GM23338 (cell line): ENCODE data around the gene TIMM10. TPM values are rescaled to one million over a fixed set of nuclear protein-coding genes. Genes with fewer than 3 reads are reported as not detected.

ENCODE experiments used
- ATAC-seq: fragments of 200-7000 bp; cut with Tn5 transposase; 3 replicates; pipeline ENCODE4 v1.9.1; 2020
- DNase-seq: peaks from one replicate; pipeline ENCODE4 v3.0.0-alpha.2; 2015; ENCODE audit warnings: low spot score
- H2AFZ ChIP-seq: fragments of 200-600 bp; sonication (generic); 2 replicates; pipeline ENCODE4 v1.8.0; 2016; ENCODE audit warnings: antibody characterized with exemption, mild to moderate bottlenecking, moderate library complexity
- H3F3A ChIP-seq: fragments of 200-600 bp; sonication (generic); replicated peaks from 2 replicates; pipeline ENCODE4 v1.8.0; 2017; ENCODE audit warnings: antibody characterized with exemption, mixed run types, low read depth
- H3K27ac ChIP-seq: fragments of 200-600 bp; sonication (generic); 2 replicates; pipeline ENCODE4 v1.6.1; 2016; ENCODE audit warnings: low read depth
- H3K27me3 ChIP-seq: fragments of 200-600 bp; sonication (generic); 2 replicates; pipeline ENCODE4 v1.8.0; 2016; ENCODE audit warnings: mild to moderate bottlenecking, mixed run types, moderate library complexity; ENCODE audit not compliant: insufficient read depth
- H3K36me3 ChIP-seq: fragments of 200-600 bp; sonication (generic); 2 replicates; pipeline ENCODE4 v1.8.0; 2016; ENCODE audit warnings: mild to moderate bottlenecking; ENCODE audit not compliant: insufficient read depth
- H3K4me1 ChIP-seq: fragments of 200-600 bp; sonication (generic); 2 replicates; pipeline ENCODE4 v1.8.0; 2016; ENCODE audit warnings: mild to moderate bottlenecking, moderate library complexity; ENCODE audit not compliant: insufficient read depth
- H3K4me2 ChIP-seq: fragments of 200-600 bp; sonication (generic); 2 replicates; pipeline ENCODE4 v1.7.1; 2017; ENCODE audit warnings: mixed run types
- H3K4me3 ChIP-seq: fragments of 200-600 bp; sonication (generic); 2 replicates; pipeline ENCODE4 v1.6.1; 2016; ENCODE audit warnings: mixed run types
- H3K79me2 ChIP-seq: fragments of 200-600 bp; sonication (generic); replicated peaks from 2 replicates; pipeline ENCODE4 v1.8.0; 2017; ENCODE audit warnings: mild to moderate bottlenecking; ENCODE audit not compliant: insufficient read depth
- H3K9me2 ChIP-seq: fragments of 200-600 bp; sonication (generic); 2 replicates; pipeline ENCODE4 v1.8.0; 2017; ENCODE audit not compliant: insufficient read depth
- H4K20me1 ChIP-seq: fragments of 200-600 bp; sonication (generic); replicated peaks from 2 replicates; pipeline ENCODE4 v1.8.0; 2017; ENCODE audit warnings: mild to moderate bottlenecking; ENCODE audit not compliant: insufficient read depth
- H3K27ac Mint-ChIP-seq: 2 replicates; pipeline ENCODE4 v1.8.0; 2020; ENCODE audit warnings: inconsistent platforms, mild to moderate bottlenecking, moderate library complexity, mixed read lengths
- H3K27me3 Mint-ChIP-seq: 3 replicates; pipeline ENCODE4 v1.8.0; 2022; ENCODE audit warnings: low read depth, mild to moderate bottlenecking, moderate library complexity, mixed read lengths, inconsistent platforms; ENCODE audit not compliant: insufficient read depth, poor library complexity
- H3K36me3 Mint-ChIP-seq: 3 replicates; pipeline ENCODE4 v1.8.0; 2021; ENCODE audit warnings: low read depth, mild to moderate bottlenecking, inconsistent platforms, moderate library complexity, mixed read lengths
- H3K4me1 Mint-ChIP-seq: 3 replicates; pipeline ENCODE4 v1.8.0; 2020; ENCODE audit warnings: mild to moderate bottlenecking, inconsistent platforms, mixed read lengths
- H3K4me3 Mint-ChIP-seq: 3 replicates; pipeline ENCODE4 v1.8.0; 2021; ENCODE audit warnings: moderate library complexity, mild to moderate bottlenecking, inconsistent platforms, mixed read lengths
- H3K9me3 Mint-ChIP-seq: 3 replicates; pipeline ENCODE4 v1.8.0; 2020; ENCODE audit warnings: moderate library complexity, mild to moderate bottlenecking, inconsistent platforms, mixed read lengths
- CREB1 ChIP-seq: fragments of 250-450 bp; sonication (Bioruptor Pico); IDR thresholded peaks from 2 replicates; pipeline ENCODE4 v1.5.0; 2020; ENCODE audit warnings: low read depth, mild to moderate bottlenecking, moderate library complexity
- CTCF ChIP-seq, 2 experiments: fragments of 200-600 bp in 1 of 2; sonication (generic) in 1 of 2; conservative IDR thresholded peaks; 2 replicates each; pipeline versions ENCODE4 v1.5.1 to v1.6.1; 2016 to 2017; ENCODE audit warnings: antibody characterized with exemption in 2 of 2, low read depth in 2 of 2, mild to moderate bottlenecking in 2 of 2, moderate library complexity in 1 of 2
- ETS1 ChIP-seq: IDR thresholded peaks from 2 replicates; pipeline ENCODE4 v1.6.1; 2016; ENCODE audit warnings: antibody characterized with exemption
- EZH2phosphoT487 ChIP-seq: fragments of 200-600 bp; sonication (generic); IDR thresholded peaks from one replicate; pipeline ENCODE4 v1.8.1; 2018; ENCODE audit warnings: antibody characterized with exemption; ENCODE audit not compliant: unreplicated experiment
- JUNB ChIP-seq: IDR thresholded peaks from one replicate; pipeline ENCODE4 v1.6.1; 2016; ENCODE audit warnings: antibody characterized with exemption; ENCODE audit not compliant: unreplicated experiment
- POLR2AphosphoS5 ChIP-seq: IDR thresholded peaks from 2 replicates; pipeline ENCODE4 v1.6.1; 2016; ENCODE audit warnings: antibody characterized with exemption, low read depth
- STAT1 ChIP-seq: IDR thresholded peaks from one replicate; pipeline ENCODE4 v1.6.1; 2016; ENCODE audit warnings: antibody characterized with exemption; ENCODE audit not compliant: unreplicated experiment
- ZNF114 ChIP-seq: fragments of 250-450 bp; sonication (Bioruptor Pico); IDR thresholded peaks from 2 replicates; pipeline ENCODE4 v1.5.0; 2020; ENCODE audit warnings: mild to moderate bottlenecking, moderate library complexity
- ZNF331 ChIP-seq: fragments of 250-450 bp; sonication (Bioruptor Pico); IDR thresholded peaks from 2 replicates; pipeline ENCODE4 v1.5.0; 2020; ENCODE audit warnings: low read depth, mild to moderate bottlenecking, moderate library complexity
- polyA plus RNA-seq: library from polyadenylated mRNA; unstranded; fragments of >200 nt; fragmentation: Nextera tagmentation; extraction: Ambion mirVana; gene quantifications from 2 replicates; pipeline ENCODE4 v1.2.1, GENCODE V29; 2016
- total RNA-seq: library from RNA; depleted of rRNA; stranded (reverse); fragments of >200 nt; shearing (Covaris generic); gene quantifications from 2 replicates; pipeline ENCODE4 v1.2.3, GENCODE V29; 2014
- TF ChIP-seq, protein P1 (sequence below): IDR thresholded peaks from one replicate; pipeline ENCODE4 v1.6.1; 2018; ENCODE audit warnings: antibody characterized with exemption; ENCODE audit not compliant: unreplicated experiment

Gene TIMM10
- total and polyA plus RNA-seq, 2 experiments from 2014 or later = 59.1 to 194 TPM

DNA sequence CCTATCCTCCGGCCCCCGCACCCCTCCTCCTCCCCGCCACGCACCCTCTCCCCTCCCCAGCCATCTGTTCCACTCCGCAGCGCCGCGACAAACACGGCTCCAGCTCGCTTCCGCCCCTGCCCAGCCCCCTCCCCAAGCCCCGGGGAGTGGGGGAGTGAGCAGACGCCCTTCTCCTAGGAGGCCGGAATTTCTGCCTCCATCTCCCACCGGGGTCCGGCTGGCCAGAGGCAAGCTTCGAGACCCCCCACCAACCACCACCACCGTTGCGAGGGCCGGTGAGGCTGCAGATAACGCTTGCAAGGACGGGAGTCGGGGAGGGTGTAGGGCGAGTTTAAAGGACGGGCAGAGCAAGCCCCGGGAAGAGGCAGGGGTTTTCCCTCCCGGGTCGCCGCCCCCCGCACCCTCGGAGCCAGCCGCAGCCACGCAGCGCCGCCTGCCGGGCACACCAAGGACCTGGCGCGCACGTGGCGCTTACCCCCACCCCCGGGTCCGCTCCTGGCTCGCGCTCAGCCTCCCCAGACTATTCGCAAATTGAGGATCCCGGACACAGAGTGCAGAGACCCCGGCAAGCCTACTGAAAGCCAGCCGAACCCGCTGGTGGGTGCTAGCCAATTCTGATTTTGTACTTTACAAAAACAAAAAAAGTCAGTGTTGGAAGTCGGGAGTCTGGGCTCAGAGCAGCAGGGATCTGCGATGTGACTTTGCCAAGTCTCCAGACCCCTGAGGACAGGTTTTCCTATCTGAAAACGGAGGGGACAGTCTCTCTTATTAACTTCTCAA, 47.6 kb downstream of the TIMM10 start:
- 0 out of 2 replicates have a peak, but pooled peaks cover 5% of the 10 kb centered on the region for H4K20me1 ChIP-seq
- DNase-seq (peak; percentile 88), ATAC-seq (peak; percentile 68)
- peaks cover 43% of the 10 kb centered on the region for H3K4me1 Mint-ChIP-seq
- H3K27me3 Mint-ChIP-seq = peaks cover 36% of the 10 kb centered on the region
- peaks cover 14% of the 10 kb centered on the region for H3F3A ChIP-seq
- H3K36me3 ChIP-seq = no peaks in the 10 kb centered on the region
- no peaks in the 10 kb centered on the region for H3K79me2 ChIP-seq
- peaks cover 25% of the 10 kb centered on the region for H3K27me3 ChIP-seq
- H3K27ac Mint-ChIP-seq = no peak overlapping the region; the same call in 1 of the 2 replicates
- H3K36me3 Mint-ChIP-seq = peaks cover 26% of the 10 kb centered on the region
- H3K4me3 Mint-ChIP-seq = peak overlapping the region; percentile 82
- peaks cover 40% of the 10 kb centered on the region for H3K4me1 ChIP-seq
- H3K9me3 Mint-ChIP-seq = no peaks in the 10 kb centered on the region
- H3K9me2 ChIP-seq = no peaks in the 10 kb centered on the region
- no peak overlapping the region for H3K27ac ChIP-seq
- 0 out of 2 replicates have a peak overlapping the region, but pooled peaks have one; percentile 63 for H2AFZ ChIP-seq
- TF ChIP-seq CREB1 (CRISPR knock-in tag) (0 out of 2 replicates have a peak, but pooled peaks have one; percentile 25), ETS1 (0 out of 2 replicates have a peak, but pooled peaks have one; percentile 13), POLR2AphosphoS5 (peak; percentile 61), JUNB (no peak), CTCF (conservative IDR thresholded peaks at IDR 0.05; ENCODE audit: low read depth in 2 of 2) (peak; percentile 69 to 88), ZNF331 (CRISPR knock-in tag) (no peak), EZH2phosphoT487 (no peak), STAT1 (no peak), ZNF114 (CRISPR knock-in tag) (no peak)
- TF ChIP-seq, protein P1, sequence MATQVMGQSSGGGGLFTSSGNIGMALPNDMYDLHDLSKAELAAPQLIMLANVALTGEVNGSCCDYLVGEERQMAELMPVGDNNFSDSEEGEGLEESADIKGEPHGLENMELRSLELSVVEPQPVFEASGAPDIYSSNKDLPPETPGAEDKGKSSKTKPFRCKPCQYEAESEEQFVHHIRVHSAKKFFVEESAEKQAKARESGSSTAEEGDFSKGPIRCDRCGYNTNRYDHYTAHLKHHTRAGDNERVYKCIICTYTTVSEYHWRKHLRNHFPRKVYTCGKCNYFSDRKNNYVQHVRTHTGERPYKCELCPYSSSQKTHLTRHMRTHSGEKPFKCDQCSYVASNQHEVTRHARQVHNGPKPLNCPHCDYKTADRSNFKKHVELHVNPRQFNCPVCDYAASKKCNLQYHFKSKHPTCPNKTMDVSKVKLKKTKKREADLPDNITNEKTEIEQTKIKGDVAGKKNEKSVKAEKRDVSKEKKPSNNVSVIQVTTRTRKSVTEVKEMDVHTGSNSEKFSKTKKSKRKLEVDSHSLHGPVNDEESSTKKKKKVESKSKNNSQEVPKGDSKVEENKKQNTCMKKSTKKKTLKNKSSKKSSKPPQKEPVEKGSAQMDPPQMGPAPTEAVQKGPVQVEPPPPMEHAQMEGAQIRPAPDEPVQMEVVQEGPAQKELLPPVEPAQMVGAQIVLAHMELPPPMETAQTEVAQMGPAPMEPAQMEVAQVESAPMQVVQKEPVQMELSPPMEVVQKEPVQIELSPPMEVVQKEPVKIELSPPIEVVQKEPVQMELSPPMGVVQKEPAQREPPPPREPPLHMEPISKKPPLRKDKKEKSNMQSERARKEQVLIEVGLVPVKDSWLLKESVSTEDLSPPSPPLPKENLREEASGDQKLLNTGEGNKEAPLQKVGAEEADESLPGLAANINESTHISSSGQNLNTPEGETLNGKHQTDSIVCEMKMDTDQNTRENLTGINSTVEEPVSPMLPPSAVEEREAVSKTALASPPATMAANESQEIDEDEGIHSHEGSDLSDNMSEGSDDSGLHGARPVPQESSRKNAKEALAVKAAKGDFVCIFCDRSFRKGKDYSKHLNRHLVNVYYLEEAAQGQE = no peak
- H3K4me2 ChIP-seq = peak overlapping the region; percentile 89
- H3K4me3 ChIP-seq = peak overlapping the region; percentile 93
